ENCODE results near the gene HBA1. TPM values are rescaled to one million over a fixed set of nuclear protein-coding genes. Genes with fewer than 3 reads are reported as not detected.
"Not testable (repeated sequence)": the region's sequence is repeated elsewhere in the genome, so short reads cannot be mapped to it uniquely, and the experiment has no call there.

The HBA1 gene
- total and polyA plus RNA-seq, 4 donors, result 718 to 1,778 (median 1,061) TPM

DNA sequence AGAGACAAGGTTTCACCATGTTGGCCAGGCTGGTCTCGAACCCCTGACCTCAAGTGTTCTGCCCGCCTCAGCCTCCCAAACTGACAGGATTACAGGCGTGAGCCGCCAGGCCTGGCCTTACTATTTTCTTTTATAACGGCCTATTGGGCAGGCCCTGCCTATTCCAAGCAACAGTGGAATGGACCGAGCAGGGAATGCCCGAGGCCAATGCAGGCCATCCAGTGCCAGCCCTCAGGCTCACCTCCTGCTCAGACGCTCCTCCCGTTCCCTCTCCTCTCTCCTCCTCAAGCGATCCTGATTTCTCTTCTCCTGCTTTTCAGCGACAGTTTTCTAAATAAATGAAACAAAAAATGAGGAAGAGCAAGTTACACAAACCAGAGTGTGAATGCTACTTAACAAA lies 16.2 kb downstream of the HBA1 start:
- H3K27me3 ChIP-seq (ENCODE audit: control insufficient read depth, insufficient read depth, low read length), result no peaks in the 10 kb centered on the region
- H3K27ac ChIP-seq (ENCODE audit: low read depth, low read length), result no peak overlapping the region
- peaks cover 98% of the 10 kb centered on the region for H3K36me3 ChIP-seq (ENCODE audit: control insufficient read depth, insufficient read depth, low read length)
- H3K9me3 ChIP-seq (ENCODE audit: control insufficient read depth, insufficient read depth, low read length), result no peaks in the 10 kb centered on the region
- H3K4me1 ChIP-seq (ENCODE audit: control insufficient read depth, insufficient read depth, low read length), result no peaks in the 10 kb centered on the region
- 98% methylated on average over 7 of the region's 11 CpGs for WGBS (ENCODE audit: insufficient coverage)
- DNase-seq (ENCODE audit: low read depth in 4 of 6, low spot score in 6 of 6), result no peak
- no peak overlapping the region for H3K4me3 ChIP-seq (ENCODE audit: low read depth, low read length)

GRCh38 chr16:193441-193840 lies 17.0 kb downstream of the HBA1 start:
- H3K9me3 ChIP-seq (ENCODE audit: control insufficient read depth, insufficient read depth, low read length), result no peaks in the 10 kb centered on the region
- no peaks in the 10 kb centered on the region for H3K4me1 ChIP-seq (ENCODE audit: control insufficient read depth, insufficient read depth, low read length)
- peaks cover 97% of the 10 kb centered on the region for H3K36me3 ChIP-seq (ENCODE audit: control insufficient read depth, insufficient read depth, low read length)
- 90% methylated on average over 14 of the region's 15 CpGs for WGBS (ENCODE audit: insufficient coverage)
- DNase-seq (ENCODE audit: low read depth in 4 of 6, low spot score in 6 of 6), result no peak
- no peaks in the 10 kb centered on the region for H3K27me3 ChIP-seq (ENCODE audit: control insufficient read depth, insufficient read depth, low read length)
- no peak overlapping the region for H3K27ac ChIP-seq (ENCODE audit: low read depth, low read length)
- H3K4me3 ChIP-seq (ENCODE audit: low read depth, low read length), result no peak overlapping the region

GRCh38 chr16:194516-194915 lies 18.0 kb downstream of the HBA1 start:
- H3K27me3 ChIP-seq (ENCODE audit: control insufficient read depth, insufficient read depth, low read length), result no peaks in the 10 kb centered on the region
- no peak overlapping the region for H3K4me3 ChIP-seq (ENCODE audit: low read depth, low read length)
- no peak overlapping the region for H3K27ac ChIP-seq (ENCODE audit: low read depth, low read length)
- no peaks in the 10 kb centered on the region for H3K4me1 ChIP-seq (ENCODE audit: control insufficient read depth, insufficient read depth, low read length)
- no peaks in the 10 kb centered on the region for H3K9me3 ChIP-seq (ENCODE audit: control insufficient read depth, insufficient read depth, low read length)
- peaks cover 97% of the 10 kb centered on the region for H3K36me3 ChIP-seq (ENCODE audit: control insufficient read depth, insufficient read depth, low read length)
- 100% methylated on average over 4 of the region's 6 CpGs for WGBS (ENCODE audit: insufficient coverage)
- DNase-seq (ENCODE audit: low read depth in 4 of 6, low spot score in 6 of 6), result no peak

DNA sequence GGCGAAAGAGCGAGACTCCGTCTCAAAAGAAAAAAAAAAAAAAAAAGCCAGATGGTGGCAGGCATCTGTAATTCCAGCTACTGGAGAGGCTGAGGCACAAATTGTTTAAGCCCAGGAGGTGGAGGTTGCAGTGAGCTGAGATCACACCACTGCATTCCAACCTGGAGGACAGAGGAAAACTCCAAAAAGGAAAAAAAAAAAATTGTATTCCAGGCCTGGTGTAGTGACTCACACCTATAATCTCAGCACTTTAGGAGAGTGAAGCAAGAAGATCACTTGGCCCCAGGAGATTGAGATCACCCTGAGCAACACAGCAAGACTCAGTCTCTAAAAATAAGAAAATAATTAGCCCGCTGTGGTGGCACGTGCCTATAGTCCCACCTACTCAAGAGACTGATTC lies 23.9 kb downstream of the HBA1 start:
- Histone ChIP-seq H3K27me3 (ENCODE audit: control insufficient read depth, insufficient read depth, low read length) (no peaks in the 10 kb centered on the region), H3K9me3 (ENCODE audit: control insufficient read depth, insufficient read depth, low read length) (peaks cover 2% of the 10 kb centered on the region), H3K4me1 (ENCODE audit: control insufficient read depth, insufficient read depth, low read length) (no peaks in the 10 kb centered on the region), H3K27ac (ENCODE audit: low read depth, low read length) (no peak overlapping the region), H3K4me3 (ENCODE audit: low read depth, low read length) (no peak overlapping the region), H3K36me3 (ENCODE audit: control insufficient read depth, insufficient read depth, low read length) (peaks cover 93% of the 10 kb centered on the region)
- DNase-seq (ENCODE audit: low read depth in 4 of 6, low spot score in 6 of 6), result no peak
- WGBS (ENCODE audit: insufficient coverage), result 93% methylated on average over 2 of the region's 5 CpGs

DNA sequence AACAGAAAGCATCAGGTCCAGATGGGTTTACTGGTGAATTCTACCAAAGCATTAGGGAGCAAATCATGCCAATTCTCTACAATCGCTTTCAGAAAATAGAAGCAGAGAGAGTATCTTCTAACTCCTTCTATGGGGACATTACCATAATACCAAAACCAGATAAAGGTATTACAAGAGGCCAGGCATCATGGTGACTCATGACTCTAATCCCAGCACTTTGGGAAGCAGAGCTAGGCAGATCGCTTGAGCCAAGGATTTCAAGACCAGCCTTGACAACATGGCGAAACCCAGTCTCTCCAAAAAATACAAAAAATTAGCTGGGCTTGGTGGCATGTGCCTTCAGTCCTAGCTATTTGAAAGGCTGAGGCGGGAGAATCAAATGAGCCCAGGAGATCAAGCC lies 26.8 kb downstream of the HBA1 start:
- no peaks in the 10 kb centered on the region for H3K27me3 ChIP-seq (ENCODE audit: control insufficient read depth, insufficient read depth, low read length)
- peaks cover 92% of the 10 kb centered on the region for H3K36me3 ChIP-seq (ENCODE audit: control insufficient read depth, insufficient read depth, low read length)
- H3K4me1 ChIP-seq (ENCODE audit: control insufficient read depth, insufficient read depth, low read length), result no peaks in the 10 kb centered on the region
- no peak overlapping the region for H3K27ac ChIP-seq (ENCODE audit: low read depth, low read length)
- no peak for DNase-seq (ENCODE audit: low read depth in 4 of 6, low spot score in 6 of 6)
- 100% methylated on average over 4 of the region's 4 CpGs for WGBS (ENCODE audit: insufficient coverage)
- H3K9me3 ChIP-seq (ENCODE audit: control insufficient read depth, insufficient read depth, low read length), result peaks cover 2% of the 10 kb centered on the region
- H3K4me3 ChIP-seq (ENCODE audit: low read depth, low read length), result no peak overlapping the region

DNA sequence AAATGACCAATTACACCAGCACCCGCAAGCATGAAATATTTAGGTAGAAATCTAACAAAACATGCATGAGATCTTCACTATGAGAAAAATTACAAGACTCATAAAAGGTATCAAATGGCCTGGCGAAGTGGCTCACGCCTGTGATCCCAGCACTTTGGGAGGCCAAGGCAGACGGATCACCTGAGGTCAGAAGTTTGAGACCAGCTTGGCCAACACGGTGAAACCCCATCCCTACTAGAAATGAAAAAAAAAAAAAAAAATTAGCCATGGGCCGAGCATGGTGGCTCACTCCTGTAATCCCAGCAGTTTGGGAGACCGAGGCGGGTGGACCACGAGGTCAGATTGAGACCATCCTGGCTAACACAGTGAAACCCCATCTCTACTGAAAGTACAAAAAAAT lies 27.6 kb downstream of the HBA1 start:
- not testable (repeated sequence) for H3K9me3 ChIP-seq (ENCODE audit: control insufficient read depth, insufficient read depth, low read length); H3K27ac ChIP-seq (ENCODE audit: low read depth, low read length); DNase-seq (ENCODE audit: low read depth in 4 of 6, low spot score in 6 of 6); H3K27me3 ChIP-seq (ENCODE audit: control insufficient read depth, insufficient read depth, low read length); H3K4me1 ChIP-seq (ENCODE audit: control insufficient read depth, insufficient read depth, low read length); H3K4me3 ChIP-seq (ENCODE audit: low read depth, low read length)
- 99% methylated on average over 8 of the region's 9 CpGs for WGBS (ENCODE audit: insufficient coverage)
- peaks cover 89% of the 10 kb centered on the region for H3K36me3 ChIP-seq (ENCODE audit: control insufficient read depth, insufficient read depth, low read length)

DNA sequence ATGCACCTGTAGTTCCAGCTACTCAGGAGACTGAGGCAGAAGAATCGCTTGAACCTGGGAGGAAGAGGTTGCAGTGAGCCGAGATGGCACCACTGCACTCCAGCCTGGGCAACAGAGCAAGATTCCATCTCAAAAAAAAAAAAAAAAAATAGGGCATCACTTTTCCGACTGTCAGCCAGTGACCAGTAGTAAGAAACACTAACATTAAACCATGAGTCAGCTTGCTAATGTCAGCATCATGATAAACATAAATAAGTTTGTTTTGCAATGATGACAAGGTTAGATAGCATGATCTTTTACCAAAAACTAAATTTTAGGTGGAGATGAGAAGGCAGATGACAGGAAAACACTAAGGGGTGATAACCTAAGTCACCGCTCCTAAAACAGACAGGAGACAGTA lies 32.9 kb downstream of the HBA1 start:
- not testable (repeated sequence) for H3K27ac ChIP-seq (ENCODE audit: low read depth, low read length); DNase-seq (ENCODE audit: low read depth in 4 of 6, low spot score in 6 of 6); H3K4me3 ChIP-seq (ENCODE audit: low read depth, low read length); H3K27me3 ChIP-seq (ENCODE audit: control insufficient read depth, insufficient read depth, low read length); H3K4me1 ChIP-seq (ENCODE audit: control insufficient read depth, insufficient read depth, low read length); H3K9me3 ChIP-seq (ENCODE audit: control insufficient read depth, insufficient read depth, low read length)
- no CpG with 5 or more reads among the region's 4 CpGs for WGBS (ENCODE audit: insufficient coverage)
- H3K36me3 ChIP-seq (ENCODE audit: control insufficient read depth, insufficient read depth, low read length), result peaks cover 77% of the 10 kb centered on the region

GRCh38 chr16:211631-212180 lies 35.2 kb downstream of the HBA1 start:
- not testable (repeated sequence) for H3K27ac ChIP-seq (ENCODE audit: low read depth, low read length)
- H3K36me3 ChIP-seq (ENCODE audit: control insufficient read depth, insufficient read depth, low read length), result peaks cover 77% of the 10 kb centered on the region

GRCh38 chr16:212999-213398 lies 36.5 kb downstream of the HBA1 start:
- WGBS (ENCODE audit: insufficient coverage), result no CpG with 5 or more reads among the region's 3 CpGs
- H3K4me1 ChIP-seq (ENCODE audit: control insufficient read depth, insufficient read depth, low read length), result no peaks in the 10 kb centered on the region
- DNase-seq (ENCODE audit: low read depth in 4 of 6, low spot score in 6 of 6), result no peak
- H3K4me3 ChIP-seq (ENCODE audit: low read depth, low read length), result no peak overlapping the region
- no peak overlapping the region for H3K27ac ChIP-seq (ENCODE audit: low read depth, low read length)
- H3K9me3 ChIP-seq (ENCODE audit: control insufficient read depth, insufficient read depth, low read length), result no peaks in the 10 kb centered on the region
- no peaks in the 10 kb centered on the region for H3K27me3 ChIP-seq (ENCODE audit: control insufficient read depth, insufficient read depth, low read length)
- H3K36me3 ChIP-seq (ENCODE audit: control insufficient read depth, insufficient read depth, low read length), result peaks cover 78% of the 10 kb centered on the region

More at GRCh38 chr16:211631-212180, 35.2 kb downstream of the HBA1 start:
- not testable (repeated sequence) for H3K4me1 ChIP-seq (ENCODE audit: control insufficient read depth, insufficient read depth, low read length); H3K27me3 ChIP-seq (ENCODE audit: control insufficient read depth, insufficient read depth, low read length); H3K9me3 ChIP-seq (ENCODE audit: control insufficient read depth, insufficient read depth, low read length); H3K4me3 ChIP-seq (ENCODE audit: low read depth, low read length); DNase-seq (ENCODE audit: low read depth in 4 of 6, low spot score in 6 of 6)
- 95% methylated on average over 7 of the region's 14 CpGs for WGBS (ENCODE audit: insufficient coverage)

DNA sequence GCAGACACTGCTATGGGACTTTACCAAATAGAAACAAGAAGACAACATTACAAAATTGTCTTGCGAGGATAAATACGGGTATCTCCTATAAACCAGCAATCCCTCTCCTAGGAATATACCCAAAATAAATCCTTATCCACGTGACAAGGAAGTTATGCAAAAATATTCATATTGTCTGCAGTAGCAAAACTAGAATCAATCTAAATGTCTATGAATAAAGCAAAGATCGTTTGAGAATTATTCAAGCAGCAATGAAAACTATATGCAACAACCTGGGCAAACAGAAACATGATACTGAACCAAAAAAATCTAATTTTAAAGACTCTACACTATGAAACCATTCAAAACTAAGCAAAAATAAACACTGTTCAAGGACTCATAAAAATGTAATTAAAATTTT lies 43.5 kb downstream of the HBA1 start:
- no peak for DNase-seq (ENCODE audit: low read depth in 4 of 6, low spot score in 6 of 6)
- Histone ChIP-seq H3K4me1 (ENCODE audit: control insufficient read depth, insufficient read depth, low read length) (no peaks in the 10 kb centered on the region), H3K9me3 (ENCODE audit: control insufficient read depth, insufficient read depth, low read length) (no peaks in the 10 kb centered on the region), H3K27ac (ENCODE audit: low read depth, low read length) (no peak overlapping the region), H3K27me3 (ENCODE audit: control insufficient read depth, insufficient read depth, low read length) (no peaks in the 10 kb centered on the region), H3K36me3 (ENCODE audit: control insufficient read depth, insufficient read depth, low read length) (peaks cover 81% of the 10 kb centered on the region), H3K4me3 (ENCODE audit: low read depth, low read length) (no peak overlapping the region)
- no CpG with 5 or more reads among the region's 4 CpGs for WGBS (ENCODE audit: insufficient coverage)
